Stimulated activated naive B cell treated with anti-CD40 and anti-IgM and Interleukin-4, amounts not matched to agents 10 μg/mL and 1 μg/mL and 100 μg/mL, for 72 hours (primary cell): Measurements from ENCODE around the gene KCNJ2.
A peak's percentile ranks its signal among the peaks of the same experiment; 100 is the strongest.

ENCODE experiments used
- ATAC-seq, 2 donors: fragments of 150-1000 bp; cut with Tn5 transposase; replicated peaks; 2 replicates each; pipeline ENCODE4 v1.10.0; 2021; ENCODE audit warnings: moderate library complexity in 1 of 2
- DNase-seq: peaks from one replicate; pipeline ENCODE4 v3.0.0; 2021
- H3K27ac Mint-ChIP-seq: one replicate; pipeline ENCODE4 v1.8.0; 2022; ENCODE audit warnings: mild to moderate bottlenecking, mixed read lengths
- H3K27me3 Mint-ChIP-seq, 2 donors: one replicate each; pipeline ENCODE4 v1.8.0; 2022; ENCODE audit warnings: mixed read lengths in 2 of 2
- H3K36me3 Mint-ChIP-seq, 2 donors: one replicate each; pipeline ENCODE4 v1.8.0; 2022; ENCODE audit warnings: mixed read lengths in 2 of 2, mild to moderate bottlenecking in 1 of 2
- H3K4me1 Mint-ChIP-seq, 2 donors: one replicate each; pipeline ENCODE4 v1.8.0; 2022; ENCODE audit warnings: mixed read lengths in 2 of 2, mild to moderate bottlenecking in 1 of 2
- H3K4me3 Mint-ChIP-seq, 2 donors: one replicate each; pipeline ENCODE4 v1.8.0; 2022; ENCODE audit warnings: mild to moderate bottlenecking in 2 of 2, mixed read lengths in 2 of 2, moderate library complexity in 1 of 2
- H3K9me3 Mint-ChIP-seq, 2 donors: one replicate each; pipeline ENCODE4 v1.8.0; 2022; ENCODE audit warnings: mixed read lengths in 2 of 2, mild to moderate bottlenecking in 1 of 2

Gene KCNJ2

GRCh38 chr17:70169709-70170597, 621 bp downstream of the KCNJ2 start:
- ATAC-seq (peak in 1 of 2 donors; percentile 20), DNase-seq (no peak)
- Mint-ChIP-seq H3K27ac (no peak overlapping the region), H3K36me3 (no peaks in the 10 kb centered on the region), H3K4me1 (peaks cover 13 to 21% of the 10 kb centered on the region in 2 donors), H3K27me3 (peaks cover 27 to 28% of the 10 kb centered on the region in 2 donors), H3K9me3 (no peaks in the 10 kb centered on the region), H3K4me3 (peak overlapping the region; percentile 78 to 79)

- Mint-ChIP-seq H3K4me1 (peaks cover 13 to 21% of the 10 kb centered on the region in 2 donors), H3K9me3 (no peaks in the 10 kb centered on the region), H3K27ac (no peak overlapping the region), H3K36me3 (no peaks in the 10 kb centered on the region), H3K4me3 (no peak overlapping the region), H3K27me3 (peaks cover 27 to 28% of the 10 kb centered on the region in 2 donors)
- DNase-seq (no peak), ATAC-seq (no peak)
Observed at GRCh38 chr17:70171159-70171558, 1.8 kb downstream of the KCNJ2 start.

- Mint-ChIP-seq H3K27me3 (peaks cover 23 to 28% of the 10 kb centered on the region in 2 donors), H3K4me1 (peaks cover 13 to 21% of the 10 kb centered on the region in 2 donors), H3K27ac (no peak overlapping the region), H3K9me3 (no peaks in the 10 kb centered on the region), H3K36me3 (no peaks in the 10 kb centered on the region), H3K4me3 (no peak overlapping the region)
- ATAC-seq, result no peak
- no peak for DNase-seq
Observed at GRCh38 chr17:70172449-70172848, 3.1 kb downstream of the KCNJ2 start.

- Mint-ChIP-seq H3K27ac (no peak overlapping the region), H3K36me3 (no peaks in the 10 kb centered on the region), H3K4me1 (peaks cover 13 to 21% of the 10 kb centered on the region in 2 donors), H3K4me3 (no peak overlapping the region), H3K9me3 (no peaks in the 10 kb centered on the region), H3K27me3 (peaks cover 23 to 28% of the 10 kb centered on the region in 2 donors)
- no peak for DNase-seq
- ATAC-seq, result no peak
Observed at GRCh38 chr17:70172923-70173322, 3.6 kb downstream of the KCNJ2 start.

GRCh38 chr17:70173681-70174080, 4.3 kb downstream of the KCNJ2 start:
- H3K27ac Mint-ChIP-seq, result no peak overlapping the region

GRCh38 chr17:70181376-70181775, 12.0 kb downstream of the KCNJ2 start:
- H3K4me3 Mint-ChIP-seq, result no peak overlapping the region
- no peaks in the 10 kb centered on the region for H3K4me1 Mint-ChIP-seq
- H3K36me3 Mint-ChIP-seq, result no peaks in the 10 kb centered on the region
- no peaks in the 10 kb centered on the region for H3K9me3 Mint-ChIP-seq
- H3K27ac Mint-ChIP-seq, result no peak overlapping the region
- peaks cover 0 to 4% of the 10 kb centered on the region in 2 donors for H3K27me3 Mint-ChIP-seq
- no peak for DNase-seq
- ATAC-seq, result no peak

More at GRCh38 chr17:70173681-70174080, 4.3 kb downstream of the KCNJ2 start:
- DNase-seq (no peak), ATAC-seq (no peak)
- Mint-ChIP-seq H3K27me3 (peaks cover 19 to 23% of the 10 kb centered on the region in 2 donors), H3K4me1 (peaks cover 6 to 13% of the 10 kb centered on the region in 2 donors), H3K9me3 (no peaks in the 10 kb centered on the region), H3K4me3 (no peak overlapping the region), H3K36me3 (no peaks in the 10 kb centered on the region)

GRCh38 chr17:70181866-70182265, 12.5 kb downstream of the KCNJ2 start:
- Mint-ChIP-seq H3K36me3 (no peaks in the 10 kb centered on the region), H3K27ac (no peak overlapping the region), H3K4me3 (no peak overlapping the region), H3K4me1 (no peaks in the 10 kb centered on the region), H3K27me3 (peaks cover 0 to 4% of the 10 kb centered on the region in 2 donors), H3K9me3 (no peaks in the 10 kb centered on the region)
- ATAC-seq, result no peak
- no peak for DNase-seq

- H3K4me1 Mint-ChIP-seq, result no peaks in the 10 kb centered on the region
- DNase-seq (no peak), ATAC-seq (no peak)
- H3K27ac Mint-ChIP-seq, result peak overlapping the region; percentile 39
- H3K27me3 Mint-ChIP-seq, result peaks cover 0 to 4% of the 10 kb centered on the region in 2 donors
- H3K36me3 Mint-ChIP-seq, result no peaks in the 10 kb centered on the region
- H3K4me3 Mint-ChIP-seq, result no peak overlapping the region
- no peaks in the 10 kb centered on the region for H3K9me3 Mint-ChIP-seq
Observed at GRCh38 chr17:70183508-70183907, 14.2 kb downstream of the KCNJ2 start.

GRCh38 chr17:70184207-70184606, 14.9 kb downstream of the KCNJ2 start:
- Mint-ChIP-seq H3K36me3 (no peaks in the 10 kb centered on the region), H3K27me3 (peaks cover 0 to 4% of the 10 kb centered on the region in 2 donors), H3K4me1 (no peaks in the 10 kb centered on the region), H3K27ac (no peak overlapping the region), H3K4me3 (no peak overlapping the region), H3K9me3 (no peaks in the 10 kb centered on the region)
- no peak for ATAC-seq
- DNase-seq, result no peak

- ATAC-seq (no peak), DNase-seq (no peak)
- Mint-ChIP-seq H3K27ac (no peak overlapping the region), H3K4me3 (no peak overlapping the region), H3K27me3 (peaks cover 0 to 4% of the 10 kb centered on the region in 2 donors), H3K4me1 (no peaks in the 10 kb centered on the region), H3K9me3 (no peaks in the 10 kb centered on the region), H3K36me3 (no peaks in the 10 kb centered on the region)
Observed at GRCh38 chr17:70184770-70185169, 15.4 kb downstream of the KCNJ2 start.

- H3K4me3 Mint-ChIP-seq, result no peak overlapping the region
- H3K27ac Mint-ChIP-seq, result no peak overlapping the region
- no peaks in the 10 kb centered on the region for H3K36me3 Mint-ChIP-seq
- H3K9me3 Mint-ChIP-seq, result no peaks in the 10 kb centered on the region
- H3K27me3 Mint-ChIP-seq, result peaks cover 0 to 4% of the 10 kb centered on the region in 2 donors
- DNase-seq, result no peak
- no peaks in the 10 kb centered on the region for H3K4me1 Mint-ChIP-seq
- no peak for ATAC-seq
Observed at GRCh38 chr17:70185285-70185684, 16.0 kb downstream of the KCNJ2 start.

- ATAC-seq (no peak), DNase-seq (no peak)
- H3K27ac Mint-ChIP-seq, result no peak overlapping the region
- H3K9me3 Mint-ChIP-seq, result no peaks in the 10 kb centered on the region
- no peak overlapping the region for H3K4me3 Mint-ChIP-seq
- H3K36me3 Mint-ChIP-seq, result no peaks in the 10 kb centered on the region
- peaks cover 0 to 4% of the 10 kb centered on the region in 2 donors for H3K27me3 Mint-ChIP-seq
- no peaks in the 10 kb centered on the region for H3K4me1 Mint-ChIP-seq
Observed at GRCh38 chr17:70187383-70187782, 18.1 kb downstream of the KCNJ2 start.

- H3K4me3 Mint-ChIP-seq, result no peak overlapping the region
- no peaks in the 10 kb centered on the region for H3K36me3 Mint-ChIP-seq
- ATAC-seq, result no peak
- no peaks in the 10 kb centered on the region for H3K27me3 Mint-ChIP-seq
- no peak overlapping the region for H3K27ac Mint-ChIP-seq
- DNase-seq, result no peak
- no peaks in the 10 kb centered on the region for H3K4me1 Mint-ChIP-seq
- no peaks in the 10 kb centered on the region for H3K9me3 Mint-ChIP-seq
Observed at GRCh38 chr17:70190959-70191805, 21.9 kb downstream of the KCNJ2 start.

- ATAC-seq (no peak), DNase-seq (no peak)
- no peaks in the 10 kb centered on the region for H3K36me3 Mint-ChIP-seq
- H3K9me3 Mint-ChIP-seq, result peaks cover 0 to 3% of the 10 kb centered on the region in 2 donors
- no peak overlapping the region for H3K27ac Mint-ChIP-seq
- H3K27me3 Mint-ChIP-seq, result peaks cover 0 to 7% of the 10 kb centered on the region in 2 donors
- H3K4me3 Mint-ChIP-seq, result no peak overlapping the region
- no peaks in the 10 kb centered on the region for H3K4me1 Mint-ChIP-seq
Observed at GRCh38 chr17:70195091-70195490, 25.8 kb downstream of the KCNJ2 start.
